ENCODE results near the gene AP3S2.
"Not testable (repeated sequence)": the region's sequence is repeated elsewhere in the genome, so short reads cannot be mapped to it uniquely, and the experiment has no call there.

AP3S2 gene

DNA sequence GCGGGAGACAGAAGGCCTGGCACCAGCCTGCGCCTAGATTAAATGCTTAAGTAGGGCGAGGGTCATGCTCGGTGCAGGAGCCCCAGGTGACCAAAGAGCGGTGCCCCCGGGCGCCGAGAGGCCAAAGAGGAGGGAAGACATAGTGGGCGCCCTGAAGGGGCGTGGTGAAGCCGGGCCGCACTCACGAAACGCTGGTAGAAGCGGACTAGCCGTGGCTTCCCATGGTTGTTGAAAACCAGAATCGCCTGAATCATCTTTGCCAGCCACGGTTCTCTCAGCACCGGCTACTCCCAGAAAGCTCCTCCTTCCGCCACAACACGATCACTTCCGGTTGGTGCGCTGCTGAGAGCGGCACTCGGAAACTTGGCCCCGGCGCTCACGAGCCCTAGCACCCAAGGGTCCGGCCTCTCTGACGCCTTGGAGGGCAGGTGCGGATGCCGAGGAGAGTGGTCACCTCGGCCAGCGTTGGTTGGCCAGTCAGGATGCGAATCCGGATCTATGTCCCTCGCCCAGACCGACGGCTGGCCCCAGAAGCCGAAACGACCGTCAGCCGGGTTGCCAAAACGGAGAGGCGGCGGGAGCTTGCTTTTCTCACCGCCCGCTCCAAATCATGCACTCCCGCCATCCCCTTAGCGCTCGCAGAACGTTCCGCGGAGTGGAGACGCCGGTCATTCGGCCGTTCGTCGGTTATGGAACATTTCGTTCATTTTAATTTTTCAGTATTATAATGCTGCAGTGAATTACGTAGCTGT, at the start of gene AP3S2:
Gene AP3S2 (minus strand): TSS at position 299 of the 752 bp plus-strand sequence. CDS start 45 bp downstream, at position 254.
- peak; percentile 87 for DNase-seq

GRCh38 chr15:89939910-89940309, 46.1 kb upstream of the AP3S2 start:
- no peak for DNase-seq

GRCh38 chr15:89939377-89939776, 45.6 kb upstream of the AP3S2 start:
- not testable (repeated sequence) for DNase-seq

- no peak for DNase-seq
Measured at GRCh38 chr15:89937365-89938350, 43.9 kb upstream of the AP3S2 start.

DNA sequence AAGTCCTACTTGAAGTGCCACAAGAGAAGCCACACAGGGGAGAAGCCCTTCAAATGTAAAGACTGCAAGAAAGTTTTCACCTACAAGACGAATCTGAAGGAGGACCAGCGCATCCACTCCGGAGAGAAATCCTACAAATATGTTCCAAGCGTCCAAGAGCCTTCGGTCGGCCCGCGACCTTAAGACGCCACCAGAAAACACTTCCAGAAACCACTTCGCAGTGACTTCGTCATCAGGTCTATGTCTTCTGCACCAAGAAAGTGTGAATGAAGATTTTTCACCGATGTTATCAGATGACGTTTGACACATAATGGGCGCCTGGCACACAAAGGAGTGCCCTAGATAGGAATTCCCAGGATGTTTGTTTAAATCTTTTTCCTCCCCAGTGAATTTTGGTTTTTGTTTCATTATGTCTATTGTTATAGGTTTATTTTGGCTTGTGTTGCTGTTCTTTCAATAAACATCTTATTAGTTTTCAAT, 43.0 kb upstream of the AP3S2 start:
- DNase-seq, result no peak

GRCh38 chr15:89936051-89936785, 42.4 kb upstream of the AP3S2 start:
- DNase-seq, result no peak

DNA sequence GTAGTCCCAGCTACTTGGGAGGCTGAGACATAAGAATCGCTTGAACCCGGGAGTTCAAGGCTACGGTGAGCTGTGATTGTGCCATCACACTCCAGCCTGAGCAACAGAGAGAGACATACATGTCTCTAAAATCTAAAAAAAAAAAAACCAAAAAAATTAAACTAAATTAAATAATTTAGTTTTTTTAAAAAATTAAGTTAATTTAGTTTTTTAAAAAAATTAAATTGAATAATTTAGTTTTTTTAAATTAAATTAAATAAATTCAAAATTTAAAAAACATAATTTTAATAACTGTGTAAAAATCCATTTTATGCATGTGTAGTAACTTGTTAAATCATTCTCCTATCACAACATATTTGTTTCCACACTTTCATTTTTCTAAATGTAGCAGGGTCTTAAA, 39.1 kb upstream of the AP3S2 start:
- no peak for DNase-seq

- DNase-seq, result no peak
Measured at GRCh38 chr15:89928421-89928820, 34.6 kb upstream of the AP3S2 start.

DNA sequence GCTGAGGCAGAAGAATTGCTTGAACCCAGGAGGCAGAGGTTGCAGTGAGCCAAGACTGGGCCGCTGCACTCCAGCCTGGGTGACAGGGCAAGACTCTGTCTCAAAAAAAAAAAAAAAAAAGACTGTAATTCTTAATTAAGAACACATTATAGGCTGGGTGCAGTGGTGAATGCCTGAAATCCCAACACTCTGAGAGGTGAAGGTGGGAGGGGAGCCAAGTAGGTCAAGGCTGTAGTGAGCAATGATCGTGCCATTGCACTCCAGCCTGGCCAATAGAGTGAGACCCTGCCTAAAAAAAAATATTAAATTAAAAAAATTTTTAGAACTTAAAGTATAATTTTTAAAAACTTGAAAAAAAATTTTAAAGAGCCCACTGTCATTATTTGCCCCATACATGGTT, 32.4 kb upstream of the AP3S2 start:
- no peak for DNase-seq

DNA sequence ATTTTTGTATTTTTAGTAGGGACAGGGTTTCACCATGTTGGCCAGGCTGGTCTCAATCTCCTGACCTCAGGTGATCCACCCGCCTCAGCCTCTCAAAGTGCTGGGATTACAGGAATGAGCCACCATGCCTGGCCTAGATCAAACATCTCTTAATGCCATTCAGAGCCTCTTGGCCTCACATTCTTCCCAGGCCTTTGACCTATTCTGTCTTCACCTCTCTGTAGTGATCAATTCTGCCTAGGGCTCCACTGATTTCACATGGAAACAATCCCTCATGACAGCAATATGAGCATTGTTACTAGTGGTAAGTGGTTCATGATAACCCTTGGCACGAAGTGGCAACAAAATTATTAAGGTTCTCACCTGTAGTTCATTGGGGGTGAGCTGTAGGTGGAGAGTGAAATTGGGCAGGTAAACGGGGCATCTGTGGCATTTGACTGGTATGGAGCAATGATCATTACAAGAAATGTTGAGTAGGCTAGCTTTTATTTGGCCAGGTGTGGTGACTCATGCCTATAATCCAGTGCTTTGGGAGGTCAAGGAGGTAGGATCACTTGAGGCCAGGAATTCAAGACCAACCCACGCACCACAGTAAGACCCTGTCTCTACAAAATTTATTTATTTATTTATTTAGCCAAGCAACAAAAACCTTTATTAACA, 23.8 kb upstream of the AP3S2 start:
- no peak for DNase-seq

DNA sequence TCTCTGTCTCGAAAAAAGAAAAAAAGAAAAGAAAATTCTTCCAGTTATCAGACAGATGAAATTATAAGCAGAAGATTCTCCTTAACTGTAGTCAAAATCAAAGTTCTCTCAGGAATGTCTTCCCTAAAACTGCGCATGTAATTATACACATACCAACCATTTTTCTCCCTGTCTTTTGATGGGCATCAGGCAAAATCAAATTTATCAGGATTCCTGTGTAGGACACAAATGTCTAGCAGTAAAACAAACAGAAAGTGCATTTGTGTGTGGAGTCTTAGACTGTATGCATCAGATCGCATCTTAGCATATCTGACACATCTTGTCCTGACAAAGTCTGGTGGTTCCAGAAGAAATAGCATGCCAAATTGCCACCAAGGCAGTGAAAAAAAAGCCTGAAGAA, 22.9 kb upstream of the AP3S2 start:
- DNase-seq, result no peak

DNA sequence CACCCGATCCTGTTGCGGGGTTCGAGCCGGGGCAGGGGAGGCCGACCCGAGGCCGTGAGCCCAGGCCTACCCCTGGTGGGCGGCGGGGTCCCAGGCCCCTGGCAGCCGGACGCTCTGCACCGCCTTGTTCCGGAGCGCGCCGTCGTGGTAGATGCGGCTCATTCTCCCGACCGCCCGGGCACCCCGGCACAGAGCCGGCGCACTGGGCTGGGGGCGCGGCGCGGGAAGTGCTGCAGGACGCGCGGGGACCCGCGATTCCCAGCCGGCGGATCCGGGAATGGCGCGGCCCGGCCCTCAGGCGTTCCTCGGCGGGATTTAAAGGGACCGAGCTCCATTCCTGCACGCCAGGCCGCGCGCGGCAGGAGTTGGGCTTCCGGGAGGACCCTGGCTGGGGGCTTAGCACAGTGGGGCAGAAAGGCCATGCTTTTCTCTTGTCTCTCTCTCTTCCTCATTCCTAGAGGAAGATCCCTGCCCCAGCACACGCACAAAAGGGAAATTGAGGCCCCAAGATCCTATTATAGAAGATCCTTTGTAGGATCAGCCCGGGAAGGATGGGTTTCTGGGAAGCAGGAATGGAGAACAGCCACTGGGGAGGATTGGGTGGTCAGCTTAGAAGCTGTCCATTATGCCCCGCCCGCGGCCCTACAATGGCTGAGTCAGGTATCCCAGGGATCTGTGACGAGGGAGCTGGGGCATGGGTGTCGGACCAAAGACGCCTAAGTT, 19.0 kb upstream of the AP3S2 start, which contains the start of gene ARPIN:
Gene ARPIN (minus strand): TSS at position 279 of the 723 bp plus-strand sequence. CDS start 117 bp downstream, at position 162.
- DNase-seq, result peak; percentile 29

GRCh38 chr15:89912145-89912673, 18.4 kb upstream of the AP3S2 start:
- peak; percentile 14 for DNase-seq

GRCh38 chr15:89910891-89911626, 17.3 kb upstream of the AP3S2 start:
- DNase-seq, result no peak

DNA sequence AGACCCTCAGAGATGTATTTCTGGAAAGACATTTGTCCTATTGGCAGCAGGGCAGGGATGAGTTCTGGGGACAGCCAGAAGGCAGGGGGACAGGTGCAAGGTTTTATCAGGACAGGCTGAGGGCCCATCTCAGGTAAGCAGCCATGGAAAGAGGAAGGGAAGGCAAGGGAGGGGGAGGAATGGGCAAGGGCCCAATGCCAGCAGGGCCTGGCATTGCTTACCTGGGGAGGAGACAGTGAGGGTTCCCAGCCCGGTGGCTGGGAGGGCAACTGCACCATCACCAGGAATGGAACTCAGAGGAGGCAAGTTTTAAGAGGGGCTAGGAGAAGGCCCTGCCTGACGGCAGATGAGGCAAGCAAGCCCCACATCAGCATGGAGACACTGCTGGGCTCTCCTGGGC, 15.8 kb upstream of the AP3S2 start:
- no peak for DNase-seq

DNA sequence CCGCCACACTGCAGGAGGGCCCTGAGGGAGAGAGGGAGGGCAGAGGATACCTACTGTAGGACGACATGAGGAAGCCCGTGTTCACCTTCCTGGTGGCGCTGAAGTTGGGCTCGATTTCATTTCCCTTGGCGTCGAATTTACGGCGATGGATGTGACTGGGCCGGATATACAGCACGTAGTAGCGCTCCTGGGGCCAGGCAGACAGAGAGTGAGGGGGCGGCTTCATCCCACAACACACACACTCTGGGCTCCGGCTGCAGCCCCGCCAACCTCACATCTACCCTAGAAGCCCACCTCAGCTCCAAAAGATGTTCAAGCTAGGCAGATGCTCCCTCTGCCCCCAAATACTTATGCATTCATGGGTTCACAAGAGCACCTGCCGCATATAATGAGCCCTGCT, 14.4 kb upstream of the AP3S2 start:
- no peak for DNase-seq

- no peak for DNase-seq
Measured at GRCh38 chr15:89907289-89907688, 13.5 kb upstream of the AP3S2 start.

DNA sequence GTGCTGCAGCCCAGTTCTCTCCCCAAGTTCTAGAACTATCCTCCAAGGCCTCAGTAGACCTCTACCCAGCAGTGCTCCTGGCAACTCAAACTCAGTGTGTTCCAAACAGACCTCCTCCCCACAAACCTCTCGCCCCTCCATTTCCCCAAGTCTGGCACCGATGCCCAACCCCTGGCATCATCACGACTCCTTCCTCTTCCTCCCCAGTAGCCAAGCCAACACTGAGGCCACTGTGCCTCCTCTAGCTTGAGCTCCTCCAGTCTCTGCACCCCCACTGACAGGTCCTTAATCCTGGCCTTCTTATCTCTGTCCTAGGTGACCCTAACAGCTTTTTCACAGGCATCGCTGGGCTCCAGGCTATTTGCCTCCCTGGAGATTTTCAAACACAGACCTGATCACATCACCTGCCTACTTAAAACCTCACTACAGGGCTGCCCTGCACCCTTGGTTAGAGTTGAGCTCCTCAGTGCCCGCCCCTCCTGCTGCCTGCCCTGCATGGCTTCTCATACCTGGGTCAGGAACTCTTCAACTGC, 12.1 kb upstream of the AP3S2 start:
- no peak for DNase-seq

DNA sequence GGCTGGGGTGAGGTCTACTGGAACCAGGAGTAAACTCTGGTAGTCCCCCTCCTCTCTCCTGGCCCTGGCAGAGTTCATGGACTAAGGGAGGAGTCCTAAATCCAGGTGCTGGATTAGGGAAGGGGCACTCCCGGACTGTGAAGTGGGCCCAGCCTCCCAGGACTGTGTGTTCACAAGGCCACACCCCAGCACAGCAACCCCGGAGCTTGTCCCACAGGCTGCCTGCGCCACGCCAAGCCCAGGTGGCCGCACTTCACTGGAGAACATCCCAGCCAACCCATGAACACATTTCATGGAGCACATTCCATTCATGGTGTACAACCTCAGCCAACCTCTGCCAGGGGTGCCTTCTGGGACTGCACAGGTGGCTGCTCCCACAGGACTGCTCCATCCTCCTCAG, 10.7 kb upstream of the AP3S2 start:
- DNase-seq, result no peak

DNA sequence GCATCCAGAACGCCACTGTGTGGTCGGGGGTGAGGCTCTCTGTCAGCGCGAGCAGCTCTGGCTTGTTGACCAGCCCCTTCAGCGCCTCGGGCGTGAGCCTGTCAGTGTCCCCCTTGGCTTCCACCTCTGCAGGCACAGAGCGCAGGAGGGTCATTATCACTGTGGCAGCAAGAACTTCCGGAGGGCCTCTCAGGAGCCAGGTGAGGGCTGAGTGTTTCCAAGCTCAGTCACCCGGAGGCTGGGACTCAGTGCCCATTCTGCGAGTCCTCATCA, 10.0 kb upstream of the AP3S2 start:
- DNase-seq, result no peak

Measured in NCI-H1092 treated with DMSO at 0.1 percent for 48 hours (cell line).